ENCODE data around the gene ALPP.

DNA sequence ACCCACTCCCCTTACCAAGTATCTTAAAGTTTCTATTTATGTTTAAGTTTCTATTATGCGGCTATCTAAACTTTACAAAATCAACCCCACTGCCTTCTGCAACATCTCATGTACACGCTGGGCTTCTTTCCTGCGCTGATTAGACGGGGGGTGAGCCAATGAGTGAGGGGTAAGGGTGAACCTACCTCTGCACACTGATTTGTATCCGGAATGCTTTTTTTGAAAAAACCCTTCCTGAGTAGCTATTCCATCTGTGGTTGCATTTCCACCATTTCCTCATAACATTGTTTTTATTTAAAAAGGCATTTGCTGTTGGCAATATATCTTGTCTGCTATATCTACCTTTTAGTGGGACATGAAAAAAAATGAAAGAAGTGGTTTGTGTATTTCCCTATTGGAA, 34.4 kb downstream of the ALPP start:
- no peak for TF ChIP-seq POLR2A (IDR thresholded peaks at IDR 0.05)
- TF ChIP-seq CTCF (IDR thresholded peaks at IDR 0.05) = no peak
